HG02981 (cell line): ENCODE data around the gene RAB9A.
A peak's percentile ranks its signal among the peaks of the same experiment; 100 is the strongest.
"Not testable (repeated sequence)": the region's sequence is repeated elsewhere in the genome, so short reads cannot be mapped to it uniquely, and the experiment has no call there.

ENCODE experiments used
- ATAC-seq: cut with Tn5 transposase; IDR thresholded peaks from one replicate; pipeline ENCODE4 v1.9.1; 2021; ENCODE audit warnings: mild to moderate bottlenecking, moderate library complexity; ENCODE audit not compliant: unreplicated experiment

RAB9A gene

DNA sequence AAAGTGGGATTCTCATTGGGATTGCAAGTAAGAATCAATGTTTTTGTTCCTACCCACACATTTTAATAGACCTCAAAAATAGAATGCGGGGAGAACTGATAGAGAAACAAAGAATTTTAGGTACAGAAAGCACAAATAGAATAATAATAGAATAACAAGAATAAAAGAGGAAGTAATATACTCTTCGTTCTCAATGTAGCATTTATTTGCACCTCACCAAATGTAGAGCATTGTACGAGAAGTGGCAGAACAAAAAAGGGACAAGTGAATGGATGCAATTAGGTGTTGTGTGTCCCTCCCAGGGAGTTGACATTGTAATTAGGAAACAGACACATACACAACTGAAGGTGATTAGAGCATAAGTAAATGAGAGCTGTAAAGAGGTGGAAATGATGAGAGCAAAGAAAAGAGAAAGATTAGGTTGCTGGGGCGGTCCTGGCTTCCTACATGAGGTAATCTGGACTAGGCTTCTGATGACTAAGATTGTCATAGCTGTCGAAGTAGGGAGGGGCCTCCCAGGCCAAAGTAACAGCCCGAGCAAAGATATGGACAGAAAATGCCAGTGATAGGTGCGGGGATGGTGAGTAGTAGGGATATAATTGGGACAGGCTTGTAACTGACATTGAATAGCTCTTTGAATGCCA is 10.4 kb downstream of the RAB9A start:
- ATAC-seq, result peak; percentile 66

DNA sequence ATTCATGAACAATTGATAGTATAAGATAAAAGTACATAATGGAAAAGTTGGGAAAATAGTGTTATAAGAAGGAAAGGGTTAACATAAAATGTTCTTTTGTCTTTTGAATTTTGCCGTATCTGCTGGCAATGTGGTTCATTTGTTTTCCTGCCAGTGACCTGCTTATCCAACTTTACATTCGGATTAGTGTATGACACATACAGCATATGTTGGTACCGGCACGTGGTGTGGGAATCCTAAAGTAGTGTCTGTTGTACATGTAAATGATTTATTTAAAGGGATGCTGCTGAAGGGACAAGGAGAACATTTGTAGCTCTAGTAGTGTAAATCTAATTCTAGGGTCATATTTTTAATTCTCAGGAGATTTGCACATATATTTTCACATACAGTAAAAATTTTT is 11.5 kb downstream of the RAB9A start:
- no peak for ATAC-seq

DNA sequence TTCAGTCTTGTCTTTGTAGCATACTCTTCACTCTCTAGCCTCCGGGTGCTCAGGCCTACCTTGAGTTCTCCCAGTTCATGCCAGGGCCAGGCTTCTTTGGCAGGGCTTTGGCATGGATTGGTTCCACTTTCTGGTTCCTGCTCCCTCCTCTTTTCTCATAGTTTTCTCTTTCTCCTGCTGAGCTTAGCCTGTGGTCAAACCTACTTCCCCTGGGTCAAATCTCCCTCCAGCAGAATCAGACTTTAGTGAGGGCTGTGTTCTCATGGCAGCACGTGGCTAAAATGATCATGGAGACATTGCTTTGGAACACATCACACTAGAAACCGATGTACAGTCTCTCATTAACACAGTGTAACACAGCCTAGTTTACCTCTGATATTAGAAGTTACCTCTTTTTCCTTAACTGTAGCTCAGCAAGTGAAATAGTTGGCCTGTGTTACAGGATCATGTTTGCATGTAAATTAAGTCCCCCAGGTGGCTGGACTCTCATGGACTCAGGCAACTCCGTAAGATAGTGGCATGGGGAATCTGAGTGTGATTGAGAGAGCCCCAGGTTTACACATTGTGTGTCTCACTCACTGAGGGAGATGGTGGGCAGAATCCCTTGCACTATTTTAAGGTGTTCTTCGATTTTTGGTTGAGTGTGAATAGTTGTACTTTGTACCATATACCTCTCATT is 13.3 kb downstream of the RAB9A start:
- no peak for ATAC-seq

DNA sequence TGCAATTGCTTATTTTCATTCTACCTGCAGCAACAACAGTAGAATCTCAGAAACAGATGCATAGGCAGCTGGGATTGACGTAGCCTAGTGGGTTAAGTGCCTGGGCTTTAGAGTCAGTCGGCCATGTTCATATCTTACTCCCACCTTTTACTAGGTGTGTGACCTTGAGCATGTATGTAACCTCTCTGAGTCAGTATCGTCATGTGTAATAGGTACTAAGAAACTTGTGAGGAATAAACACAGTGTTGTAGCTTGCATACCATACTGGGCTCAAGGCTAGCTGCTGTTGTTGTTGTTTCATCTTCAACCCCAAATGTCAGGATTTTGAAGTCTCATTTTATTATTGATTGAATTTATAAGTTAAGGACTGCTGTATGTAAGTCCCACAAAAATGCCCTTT is 14.2 kb downstream of the RAB9A start:
- ATAC-seq, result no peak

DNA sequence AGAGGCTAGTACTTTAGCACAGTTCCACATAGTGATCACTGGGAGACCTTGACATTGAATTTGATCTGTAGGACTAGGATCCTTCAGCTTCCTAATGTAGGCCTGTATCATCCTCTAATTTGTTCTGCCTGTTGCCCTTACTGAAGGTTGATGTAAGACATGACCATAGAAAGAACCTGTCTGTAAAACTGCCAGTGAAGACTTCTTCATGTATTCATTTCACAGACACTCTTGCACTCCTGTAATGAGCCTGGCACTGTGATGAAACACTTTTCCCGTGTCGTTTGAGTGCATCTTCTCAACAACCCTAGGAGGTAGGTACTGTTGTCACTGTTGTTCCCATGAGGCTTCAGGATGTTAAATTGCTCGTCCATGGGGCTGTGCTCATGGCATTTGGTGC is 14.7 kb downstream of the RAB9A start:
- no peak for ATAC-seq

DNA sequence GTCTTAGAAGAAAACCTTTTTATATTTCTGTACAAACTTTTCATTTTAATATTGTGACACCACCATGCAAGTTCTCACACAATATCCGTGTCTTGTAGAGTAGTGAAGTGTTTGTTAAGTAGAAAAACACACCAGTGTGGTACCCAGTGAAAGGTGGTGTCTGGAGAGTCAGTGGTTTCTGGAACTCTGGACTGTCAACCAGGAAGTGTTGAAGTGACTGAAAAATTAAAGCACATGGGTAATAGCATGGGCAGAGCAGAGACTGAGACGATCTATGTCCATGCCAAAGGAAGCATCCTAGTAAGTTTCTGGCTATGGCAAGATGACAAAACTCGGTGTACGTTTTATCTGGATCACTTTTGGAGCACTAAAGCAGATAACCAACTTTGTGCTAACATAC is 22.2 kb downstream of the RAB9A start:
- no peak for ATAC-seq

DNA sequence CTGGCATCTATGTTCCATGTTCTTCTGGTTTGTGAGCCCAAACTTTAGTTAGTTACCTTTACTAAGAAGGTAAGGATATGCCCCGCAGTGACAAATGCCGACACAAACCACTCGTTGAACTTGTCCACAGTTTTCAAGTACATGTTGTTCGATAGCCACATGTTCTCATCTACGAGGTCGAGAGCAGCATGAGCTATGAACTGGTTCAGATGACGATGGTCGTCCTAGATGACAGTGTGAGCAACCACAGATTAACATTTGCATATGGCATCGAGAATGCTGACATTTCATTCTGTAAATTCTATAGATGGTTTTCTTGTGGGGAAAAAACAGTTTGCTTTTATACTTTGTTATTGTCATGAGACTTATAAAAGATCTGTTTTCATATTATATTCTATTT is 27.5 kb downstream of the RAB9A start:
- ATAC-seq, result no peak

DNA sequence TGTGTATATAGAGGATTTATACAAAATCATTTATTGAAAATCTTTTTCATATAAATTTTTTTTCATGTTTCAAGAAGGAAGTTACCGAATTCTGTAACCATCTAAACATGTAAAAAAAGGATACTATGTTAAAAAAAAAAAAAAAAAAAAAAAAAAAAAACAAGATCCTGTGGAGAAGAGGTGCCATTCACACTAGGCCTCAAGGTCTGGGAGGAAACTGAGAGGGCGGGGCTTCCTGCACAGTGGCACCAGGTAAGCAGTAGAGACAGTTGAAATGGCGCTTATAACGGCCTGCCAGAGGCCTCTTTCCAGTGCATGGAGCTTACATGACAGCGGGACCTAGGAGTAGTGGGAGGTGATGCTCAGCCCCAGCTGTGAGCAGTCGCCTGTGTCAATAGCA is 28.0 kb downstream of the RAB9A start:
- ATAC-seq, result no peak

DNA sequence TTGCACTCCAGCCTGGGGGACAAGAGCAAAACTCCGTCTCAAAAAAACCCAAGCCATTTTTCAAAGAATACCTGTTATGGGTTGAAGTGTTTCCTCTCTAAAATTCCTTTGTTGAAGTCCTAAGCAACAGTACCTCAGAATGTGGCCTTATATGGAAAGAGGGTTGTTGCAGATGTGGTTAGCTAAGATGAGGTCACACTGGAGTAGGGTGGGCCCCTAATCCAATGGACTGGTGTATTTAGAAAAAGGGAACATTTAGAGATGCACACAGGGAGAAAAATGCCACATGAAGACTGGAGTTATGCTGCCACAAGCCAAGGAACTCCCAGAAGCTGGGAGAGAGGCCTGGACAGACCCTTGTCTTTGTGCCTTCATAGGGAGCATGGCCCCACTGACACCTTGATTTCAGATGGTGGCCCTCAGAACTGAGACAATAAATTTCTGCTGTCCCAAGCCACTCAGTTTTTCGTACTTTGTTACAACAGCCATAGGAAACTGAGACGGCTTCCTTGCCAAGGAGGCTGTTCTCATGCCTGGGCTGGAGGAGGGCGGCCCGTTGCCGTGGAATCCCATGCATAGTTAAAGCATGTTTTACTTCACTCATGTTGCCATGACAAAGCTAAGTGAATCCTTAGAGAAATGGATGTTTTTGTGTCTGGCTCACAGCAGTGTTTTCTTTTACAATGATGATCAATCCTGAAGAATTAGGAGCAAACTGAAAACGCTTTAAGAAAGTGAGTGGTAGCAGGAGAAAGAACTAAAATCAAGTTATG is 29.0 kb downstream of the RAB9A start:
- ATAC-seq, result no peak

DNA sequence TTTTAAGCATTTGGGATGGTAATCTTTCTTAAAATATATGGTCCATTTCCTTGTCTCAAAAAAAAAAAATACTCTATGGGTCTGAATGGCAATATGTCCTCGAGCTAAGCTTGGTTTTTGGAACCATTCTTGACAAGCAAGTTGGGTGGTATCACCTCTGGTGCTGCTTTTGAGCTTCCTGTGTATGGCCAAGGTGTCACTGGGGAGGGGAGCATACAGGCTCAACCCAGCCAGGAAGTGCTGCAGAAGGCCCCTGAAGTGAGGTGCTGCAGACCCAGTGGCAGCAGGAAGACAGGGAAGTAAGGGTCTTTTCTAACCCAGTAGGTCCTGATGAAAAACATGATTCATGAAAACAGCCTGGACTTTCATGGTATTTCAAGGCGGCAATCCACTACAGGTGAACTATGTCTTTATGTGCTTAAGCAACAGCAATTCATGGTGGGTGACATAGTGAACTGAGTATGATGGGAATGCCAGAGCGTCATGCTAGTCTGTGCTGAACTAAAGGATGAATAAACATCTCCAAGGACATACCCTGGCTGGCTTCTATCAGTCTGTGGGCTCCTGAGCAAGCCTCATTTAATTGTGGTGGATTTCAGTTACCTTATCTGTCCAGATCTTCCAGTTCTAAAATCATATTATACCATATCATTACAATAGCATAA is 30.4 kb downstream of the RAB9A start:
- ATAC-seq, result no peak

DNA sequence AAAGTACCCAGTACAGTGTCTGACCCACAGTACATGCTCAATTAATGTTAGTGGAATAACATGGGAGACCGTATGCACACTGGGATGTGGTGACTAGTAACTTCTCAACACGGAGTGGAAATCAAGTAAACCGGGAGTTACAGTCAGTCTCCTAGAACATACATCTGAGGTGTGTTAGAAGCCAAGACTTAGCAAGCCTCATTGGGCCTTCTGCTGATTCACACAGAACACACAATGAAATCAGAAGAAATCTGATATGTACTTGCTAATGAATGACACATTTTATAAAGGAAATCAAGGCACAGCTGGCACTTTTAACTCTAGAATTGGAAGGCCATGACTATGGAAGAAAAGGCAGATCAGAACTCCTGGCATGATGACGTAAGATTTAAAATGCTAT is 32.4 kb downstream of the RAB9A start:
- no peak for ATAC-seq

DNA sequence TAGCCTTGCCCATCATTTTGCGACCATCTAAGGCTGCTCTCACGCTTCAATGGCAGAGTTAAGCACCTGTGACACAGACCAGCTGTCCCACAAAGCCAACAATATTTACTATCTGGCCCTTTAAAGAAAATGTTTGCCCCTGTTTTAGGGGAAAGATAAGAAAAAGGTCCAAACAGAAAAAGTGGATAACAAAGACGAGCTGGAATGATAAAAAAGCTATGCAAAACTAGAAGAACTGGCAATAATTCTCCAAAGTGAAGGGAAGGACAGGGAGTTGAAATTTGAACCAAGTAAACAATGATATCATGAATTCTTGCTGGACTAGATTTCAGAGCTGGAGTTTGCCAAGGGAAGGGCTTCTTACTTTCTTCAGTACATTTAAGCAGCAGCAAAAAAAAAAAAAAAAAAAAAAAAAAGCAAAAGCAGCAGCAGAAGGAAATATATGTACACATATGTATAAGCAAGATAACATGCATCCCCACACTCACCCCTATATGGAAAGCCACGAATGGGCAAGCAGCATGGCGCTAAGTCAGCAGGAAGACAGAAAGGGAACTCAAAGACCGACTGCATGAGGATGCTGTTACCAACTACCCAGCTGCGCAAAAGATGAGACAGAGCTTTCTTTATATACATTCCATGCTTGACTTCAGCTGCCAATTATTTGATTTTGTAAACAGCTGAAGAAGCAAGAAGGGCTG is 33.0 kb downstream of the RAB9A start:
- ATAC-seq, result no peak

DNA sequence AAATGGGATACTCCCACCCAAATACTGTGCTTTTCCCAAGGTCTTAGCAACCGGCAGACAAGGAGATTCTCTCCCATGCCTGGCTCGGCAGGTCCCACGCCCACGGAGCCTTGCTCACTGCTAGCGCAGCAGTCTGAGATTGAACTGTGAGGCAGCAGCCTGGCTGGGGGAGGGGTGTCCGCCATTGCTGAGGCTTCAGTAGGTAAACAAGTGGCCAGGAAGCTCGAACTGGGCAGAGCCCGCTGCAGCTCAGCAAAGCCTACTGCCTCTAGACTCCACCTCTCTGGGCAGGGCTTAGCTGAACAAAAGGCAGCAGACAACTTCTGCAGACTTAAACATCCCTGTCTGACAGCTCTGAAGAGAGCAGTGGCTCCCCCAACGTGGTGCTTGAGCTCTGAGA is 36.0 kb downstream of the RAB9A start:
- not testable (repeated sequence) for ATAC-seq

DNA sequence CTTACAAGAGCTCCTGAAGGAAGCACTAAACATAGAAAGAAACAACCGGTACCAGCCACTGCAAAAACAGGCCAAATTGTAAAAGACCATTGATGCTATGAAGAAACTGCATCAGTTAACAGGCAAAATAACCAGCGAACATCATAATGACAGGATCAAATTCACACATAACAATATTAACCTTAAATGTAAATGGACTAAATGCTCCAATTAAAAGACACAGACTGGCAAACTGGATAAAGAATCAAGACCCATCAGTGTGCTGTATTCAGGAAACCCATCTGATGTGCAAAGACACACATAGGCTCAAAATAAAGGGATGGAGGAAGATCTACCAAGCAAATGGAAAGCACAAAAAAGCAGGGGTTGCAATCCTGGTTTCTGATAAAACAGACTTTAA is 37.7 kb downstream of the RAB9A start:
- ATAC-seq, result not testable (repeated sequence)

DNA sequence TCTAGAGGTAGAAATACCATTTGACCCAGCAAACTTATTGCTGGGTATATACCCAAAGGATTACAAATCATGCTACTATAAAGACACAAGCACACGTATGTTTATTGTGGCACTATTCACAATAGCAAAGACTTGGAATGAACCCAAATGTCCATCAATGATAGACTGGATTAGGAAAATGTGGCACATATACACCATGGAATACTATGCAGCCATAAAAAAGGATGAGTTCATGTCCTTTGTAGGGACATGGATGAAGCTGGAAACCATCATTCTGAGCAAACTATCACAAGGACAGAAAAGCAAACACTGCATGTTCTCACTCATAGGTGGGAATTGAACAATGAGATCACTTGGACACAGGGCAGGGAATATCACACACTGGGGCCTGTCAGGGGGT is 41.6 kb downstream of the RAB9A start:
- not testable (repeated sequence) for ATAC-seq

DNA sequence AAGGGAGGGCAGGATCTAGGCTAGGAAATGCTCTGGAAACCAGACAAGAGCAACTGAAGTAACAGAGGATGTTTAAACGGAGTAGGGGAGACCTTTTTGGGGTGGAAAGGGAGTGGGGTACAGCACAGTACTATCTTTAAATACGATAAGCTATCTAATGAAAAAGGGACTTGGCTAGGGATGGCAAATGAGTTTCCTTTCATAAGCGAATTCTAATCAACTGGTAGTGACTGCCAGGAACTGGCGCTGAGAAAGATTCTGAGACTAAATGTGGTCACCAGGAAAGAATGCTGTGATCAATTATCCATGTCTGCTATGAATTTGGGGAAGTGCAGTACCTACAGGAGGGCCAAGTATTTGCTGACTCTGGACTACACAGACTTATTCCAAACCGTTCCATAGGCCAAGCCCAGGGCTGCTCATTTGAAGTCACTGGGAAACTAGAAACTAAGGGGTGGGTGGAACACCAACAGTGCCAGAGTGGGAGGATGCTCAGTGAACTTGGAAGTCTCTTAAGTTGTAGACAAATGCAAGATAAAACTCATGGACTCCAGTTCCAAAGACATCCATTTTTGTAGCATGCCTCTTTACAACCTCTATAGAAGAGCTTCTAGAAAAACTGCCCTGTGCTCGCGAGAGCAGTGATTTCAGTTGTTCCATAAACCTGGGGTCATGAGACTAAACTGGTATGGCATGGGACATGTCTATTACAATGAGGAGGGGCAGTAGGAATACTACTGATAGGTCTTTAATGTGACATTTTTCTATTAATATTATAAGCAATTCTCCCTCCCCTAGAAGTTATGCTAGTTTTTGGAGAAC is 43.5 kb downstream of the RAB9A start:
- ATAC-seq, result no peak

DNA sequence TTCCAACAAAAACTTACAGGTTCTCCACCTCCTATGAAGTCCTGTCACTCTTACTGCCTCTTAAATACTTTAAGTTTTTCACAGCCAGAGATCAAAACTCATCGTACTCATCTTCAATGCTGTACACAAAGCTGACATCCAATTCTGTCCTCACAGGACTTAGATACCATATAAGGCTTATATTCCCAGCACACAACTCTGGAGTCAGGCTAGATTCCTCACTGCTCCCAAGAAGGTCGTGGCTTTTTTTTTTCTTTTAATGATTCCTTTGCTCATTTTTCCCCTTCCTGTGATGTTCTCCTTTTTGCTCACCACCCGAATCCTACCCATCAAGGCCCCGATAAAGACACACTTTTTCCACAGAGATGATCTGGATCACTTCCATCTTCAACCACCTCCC is 44.6 kb downstream of the RAB9A start:
- no peak for ATAC-seq

DNA sequence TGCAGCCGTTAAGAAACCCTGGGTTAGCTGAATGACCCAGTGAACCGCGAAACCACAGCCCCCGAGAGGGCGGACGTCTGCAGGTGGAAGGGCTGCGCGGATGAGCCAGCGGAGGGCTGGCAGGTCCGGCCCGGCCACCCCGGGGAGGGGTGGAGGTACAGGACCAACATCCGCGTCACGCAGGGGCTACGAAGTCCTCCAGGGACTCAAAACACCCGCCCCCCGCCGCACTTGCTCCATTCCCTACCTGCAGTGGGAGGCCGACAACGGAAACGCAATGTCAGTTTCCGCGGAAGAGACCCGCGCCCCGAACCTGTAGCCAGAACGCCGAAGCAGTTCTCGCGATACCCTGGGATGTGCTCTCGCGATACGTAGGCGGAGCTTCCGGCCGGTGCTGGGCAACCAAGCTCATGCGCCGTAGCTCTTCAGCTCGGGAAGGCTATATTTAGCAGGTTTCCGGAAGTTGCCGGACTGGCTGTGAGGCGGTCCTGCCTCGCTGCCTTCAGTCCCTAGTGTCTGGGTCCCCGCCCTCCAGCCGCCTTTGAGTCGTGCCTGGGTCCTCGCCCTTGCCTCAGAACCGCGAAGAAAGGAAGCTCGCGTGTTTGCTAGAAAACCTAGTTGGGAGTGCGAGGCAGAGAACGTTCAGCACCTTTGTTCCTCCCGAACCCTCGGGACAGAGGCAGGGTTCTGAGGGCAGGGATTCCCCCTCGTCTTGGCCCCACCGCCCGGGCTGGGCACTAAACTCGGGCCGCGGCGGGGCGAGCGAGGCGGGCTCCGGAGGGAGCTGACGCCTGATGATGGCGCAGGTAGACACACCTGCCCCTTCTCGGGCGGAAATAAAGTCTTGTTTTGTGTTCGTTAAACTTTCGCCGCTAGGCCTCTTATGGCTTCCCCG is 45.6 kb downstream of the RAB9A start, which contains the start of the genes OFD1 and TRAPPC2:
OFD1 (plus strand) TSS at position 471 of the 895 bp plus-strand sequence; CDS start at position 795, 324 bp downstream.
TRAPPC2 (minus strand) TSS at position 343 of the 895 bp plus-strand sequence. CDS start 14,657 bp downstream, outside the sequence.
- peak; percentile 89 for ATAC-seq

DNA sequence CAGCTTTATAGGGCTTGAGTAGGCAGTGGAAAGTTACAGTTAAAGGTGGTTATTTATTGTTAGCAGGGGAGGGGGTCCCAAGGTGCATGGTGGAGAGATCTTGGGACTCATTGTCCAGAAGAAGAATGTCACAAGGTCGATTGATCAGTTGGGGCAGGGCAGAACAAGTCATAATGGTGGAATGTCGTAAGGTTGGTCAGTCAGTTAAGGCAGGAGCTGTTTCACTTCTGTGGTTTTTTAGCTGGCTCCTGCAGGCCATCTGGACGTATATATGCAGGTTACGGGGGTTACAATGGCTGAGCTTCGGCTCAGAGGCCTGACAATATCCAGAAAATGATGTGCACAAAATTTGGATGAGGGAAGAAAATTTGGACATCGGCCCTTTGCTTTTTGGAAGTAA is 52.8 kb downstream of the RAB9A start:
- ATAC-seq, result no peak
